Activated CD4-positive, alpha-beta T cell treated with anti-CD3 and anti-CD28 coated beads, Interleukin-2, amount 10 ng/mL, durations not matched to agents 7 days and 5 days (primary cell): ENCODE results near the gene TNIP3. TPM values are rescaled to one million over a fixed set of nuclear protein-coding genes. Genes with fewer than 3 reads are reported as not detected.
"Not testable (repeated sequence)": the region's sequence is repeated elsewhere in the genome, so short reads cannot be mapped to it uniquely, and the experiment has no call there.

Experiments used
- CTCF ChIA-PET: fragments of 350-600 bp; sonication (Branson Sonifier 250); formaldehyde crosslinking; loops from one replicate; lab custom pipeline; 2021; ENCODE audit warnings: antibody characterized with exemption; lab: Charles Lee
- POLR2A ChIA-PET: fragments of 350-600 bp; sonication (Branson Sonifier 250); formaldehyde crosslinking; loops from one replicate; lab custom pipeline; 2021; ENCODE audit warnings: antibody characterized with exemption; lab: Charles Lee
- DNase-seq: peaks from one replicate; pipeline ENCODE4 v3.0.0-alpha.2; 2020
- H3K27ac Mint-ChIP-seq: one replicate; pipeline ENCODE4 v1.8.0; 2021; ENCODE audit warnings: mild to moderate bottlenecking, moderate library complexity, mixed read lengths
- H3K27me3 Mint-ChIP-seq: one replicate; pipeline ENCODE4 v1.8.0; 2021; ENCODE audit warnings: mixed read lengths
- H3K36me3 Mint-ChIP-seq: one replicate; pipeline ENCODE4 v1.8.0; 2021; ENCODE audit warnings: low read depth, mixed read lengths
- H3K4me1 Mint-ChIP-seq: one replicate; pipeline ENCODE4 v1.8.0; 2021; ENCODE audit warnings: mixed read lengths
- H3K4me3 Mint-ChIP-seq: one replicate; pipeline ENCODE4 v1.8.0; 2021; ENCODE audit warnings: mild to moderate bottlenecking, moderate library complexity, mixed read lengths
- H3K9me3 Mint-ChIP-seq: one replicate; pipeline ENCODE4 v1.8.0; 2021; ENCODE audit warnings: mixed read lengths
- total RNA-seq, 2 experiments: library from RNA; stranded (reverse); gene quantifications; one replicate each; pipeline ENCODE4 v1.2.3, GENCODE V29; 2021

The TNIP3 gene
- total RNA-seq, 2 experiments from 2014 or later: 0.74 to 0.75 TPM

GRCh38 chr4:121171477-121171876 lies 7.4 kb upstream of the TNIP3 start:
- POLR2A ChIA-PET, CTCF ChIA-PET: not testable (repeated sequence)

GRCh38 chr4:121168446-121169281 lies 4.5 kb upstream of the TNIP3 start:
- ChIA-PET CTCF (interaction anchor here (1.5 to 2.1 kb wide), 2 partner anchors 11 to 49 kb away, joined by 3 to 9 read pairs; no protein-coding TSS in a partner anchor), POLR2A (interaction anchor here (0.7 kb wide), 1 partner anchor 1901 kb away, joined by 4 read pairs; no protein-coding TSS in a partner anchor)
- Mint-ChIP-seq H3K4me3 (no peak overlapping the region), H3K27me3 (no peaks in the 10 kb centered on the region), H3K27ac (no peak overlapping the region), H3K36me3 (peaks cover 9% of the 10 kb centered on the region), H3K9me3 (peaks cover 12% of the 10 kb centered on the region), H3K4me1 (peaks cover 28% of the 10 kb centered on the region)
- DNase-seq: no peak

More at GRCh38 chr4:121171477-121171876, 7.4 kb upstream of the TNIP3 start:
- DNase-seq, H3K9me3 Mint-ChIP-seq, H3K27ac Mint-ChIP-seq, H3K27me3 Mint-ChIP-seq, H3K36me3 Mint-ChIP-seq, H3K4me3 Mint-ChIP-seq: not testable (repeated sequence)
- peaks cover 18% of the 10 kb centered on the region for H3K4me1 Mint-ChIP-seq

GRCh38 chr4:121166976-121167375 lies 2.9 kb upstream of the TNIP3 start:
- CTCF ChIA-PET: interaction anchor here (1.0 to 2.4 kb wide), 9 partner anchors 9 to 61 kb away, joined by 3 to 9 read pairs (median 3); no protein-coding TSS in a partner anchor
- Mint-ChIP-seq H3K4me1 (peaks cover 27% of the 10 kb centered on the region), H3K27ac (no peak overlapping the region), H3K36me3 (peaks cover 9% of the 10 kb centered on the region), H3K4me3 (no peak overlapping the region), H3K27me3 (peaks cover 1% of the 10 kb centered on the region), H3K9me3 (peaks cover 10% of the 10 kb centered on the region)
- POLR2A ChIA-PET: no interaction called here
- no peak for DNase-seq

- DNase-seq: no peak
- ChIA-PET CTCF (interaction anchor here (0.8 to 2.4 kb wide), 4 partner anchors 8 to 14 kb away, joined by 3 to 6 read pairs (median 4); no protein-coding TSS in a partner anchor), POLR2A (no interaction called here)
Measured at GRCh38 chr4:121165206-121165605, 1.1 kb upstream of the TNIP3 start.

DNA sequence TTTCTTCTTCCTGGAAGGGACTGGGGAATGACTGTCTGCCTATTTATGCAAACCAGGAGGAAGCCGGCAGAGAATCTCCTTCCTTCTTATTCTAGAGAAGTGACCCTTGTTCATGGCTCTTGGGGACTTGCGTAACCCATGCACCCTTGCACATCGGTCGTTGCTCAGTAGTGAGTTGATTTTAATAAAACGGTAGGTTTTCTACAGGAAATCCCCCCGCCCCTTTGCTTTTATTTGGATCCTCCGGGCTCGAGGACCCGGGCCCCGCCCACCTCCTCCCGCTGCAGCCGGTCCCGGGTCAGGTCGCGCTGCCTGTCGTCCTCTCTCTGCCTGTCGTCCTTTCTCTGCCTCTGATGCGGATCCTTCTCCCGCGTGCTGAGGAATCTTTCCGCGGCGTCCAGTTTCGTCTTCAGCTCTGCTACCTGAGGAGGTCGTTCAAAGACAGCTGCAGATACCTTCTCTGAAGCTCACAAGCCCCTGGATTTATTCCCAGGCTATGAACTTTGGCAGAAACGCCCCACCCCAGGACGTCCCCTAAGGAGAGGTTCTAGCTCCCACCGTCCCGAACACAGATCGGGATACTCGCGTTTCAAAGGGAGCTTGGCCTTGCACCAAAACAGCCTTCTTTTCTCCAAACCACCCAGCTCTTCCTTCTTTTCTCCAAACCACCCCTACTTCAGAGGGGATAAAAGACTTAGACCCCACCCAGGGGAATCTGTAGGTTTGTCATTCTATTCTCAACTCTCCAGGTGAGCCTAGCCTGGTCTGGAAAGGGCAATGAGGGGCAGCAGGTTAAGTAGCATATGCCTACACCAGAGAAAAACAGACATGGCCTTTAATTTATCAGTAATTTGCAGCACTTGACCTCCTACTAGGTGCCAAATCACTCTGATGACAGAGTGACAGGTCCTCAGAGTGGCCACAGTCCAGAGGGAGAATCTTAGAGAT lies 7.0 kb downstream of the TNIP3 start:
- Mint-ChIP-seq H3K27me3 (peaks cover 25% of the 10 kb centered on the region), H3K36me3 (peaks cover 12% of the 10 kb centered on the region), H3K4me1 (peaks cover 48% of the 10 kb centered on the region), H3K4me3 (peak overlapping the region; percentile 82), H3K9me3 (no peaks in the 10 kb centered on the region), H3K27ac (peak overlapping the region; percentile 85)
- ChIA-PET CTCF (interaction anchor here (0.7 to 1.9 kb wide), 4 partner anchors 11 to 35 kb away, joined by 3 to 9 read pairs (median 4); no protein-coding TSS in a partner anchor), POLR2A (no interaction called here)
- DNase-seq: peak; percentile 13

More at GRCh38 chr4:121165206-121165605, 1.1 kb upstream of the TNIP3 start:
- H3K27ac Mint-ChIP-seq: no peak overlapping the region
- peaks cover 3% of the 10 kb centered on the region for H3K27me3 Mint-ChIP-seq
- H3K4me1 Mint-ChIP-seq: peaks cover 21% of the 10 kb centered on the region
- H3K9me3 Mint-ChIP-seq: peaks cover 9% of the 10 kb centered on the region
- H3K4me3 Mint-ChIP-seq: no peak overlapping the region
- peaks cover 9% of the 10 kb centered on the region for H3K36me3 Mint-ChIP-seq

DNA sequence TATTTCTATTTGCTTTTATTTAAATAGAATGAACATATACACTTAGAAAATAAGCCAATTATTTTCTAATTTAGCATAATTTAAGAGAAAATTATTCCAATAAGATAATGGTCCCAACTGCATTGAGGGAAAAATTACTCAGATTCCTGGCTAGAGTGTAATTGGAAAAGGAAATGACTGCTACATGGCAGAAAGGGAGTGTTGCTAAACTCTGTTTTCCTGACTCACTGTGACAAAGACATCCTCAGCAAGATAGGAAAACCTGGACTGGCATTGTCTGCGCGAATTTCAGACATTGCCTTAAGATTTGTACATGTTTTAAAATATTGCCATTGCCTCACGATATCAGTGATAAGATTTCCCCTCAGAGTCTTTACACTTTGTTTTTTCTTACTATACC lies 8.2 kb downstream of the TNIP3 start:
- Mint-ChIP-seq H3K9me3 (peaks cover 2% of the 10 kb centered on the region), H3K27me3 (peaks cover 24% of the 10 kb centered on the region), H3K4me1 (peaks cover 55% of the 10 kb centered on the region), H3K4me3 (peak overlapping the region; percentile 44), H3K27ac (no peak overlapping the region), H3K36me3 (peaks cover 18% of the 10 kb centered on the region)
- ChIA-PET POLR2A (no interaction called here), CTCF (interaction anchor here (0.6 to 1.6 kb wide), 3 partner anchors 9 to 517 kb away, joined by 3 to 4 read pairs (median 3); no protein-coding TSS in a partner anchor)
- DNase-seq: no peak

DNA sequence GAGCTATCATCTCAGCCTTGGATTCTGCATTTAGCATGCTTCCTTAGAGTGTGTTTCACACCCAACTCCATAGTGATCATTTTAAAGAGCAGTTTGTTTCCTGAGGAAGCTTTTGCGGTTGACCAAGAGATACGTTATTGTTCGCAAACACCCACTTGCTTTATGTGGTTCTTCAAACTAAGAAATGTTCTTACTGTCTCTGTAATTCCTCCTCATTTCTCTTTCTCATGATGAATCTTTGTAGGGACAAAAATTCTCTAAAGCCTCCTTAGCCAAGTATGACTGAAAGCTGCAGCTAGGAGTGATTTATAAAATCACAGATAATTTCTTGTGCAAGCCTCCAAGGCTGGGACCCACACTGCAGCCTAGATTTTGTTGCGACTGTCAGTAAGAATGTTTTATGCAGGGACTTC lies 10.0 kb downstream of the TNIP3 start:
- peak; percentile 59 for DNase-seq
- H3K27me3 Mint-ChIP-seq: peaks cover 18% of the 10 kb centered on the region
- peak overlapping the region; percentile 53 for H3K4me3 Mint-ChIP-seq
- ChIA-PET POLR2A (no interaction called here), CTCF (interaction anchor here (0.6 to 1.2 kb wide), 4 partner anchors 8 to 650 kb away, joined by 3 to 4 read pairs (median 3); no protein-coding TSS in a partner anchor)
- H3K4me1 Mint-ChIP-seq: peaks cover 61% of the 10 kb centered on the region
- peaks cover 18% of the 10 kb centered on the region for H3K36me3 Mint-ChIP-seq
- H3K27ac Mint-ChIP-seq: peak overlapping the region; percentile 78
- peaks cover 2% of the 10 kb centered on the region for H3K9me3 Mint-ChIP-seq

DNA sequence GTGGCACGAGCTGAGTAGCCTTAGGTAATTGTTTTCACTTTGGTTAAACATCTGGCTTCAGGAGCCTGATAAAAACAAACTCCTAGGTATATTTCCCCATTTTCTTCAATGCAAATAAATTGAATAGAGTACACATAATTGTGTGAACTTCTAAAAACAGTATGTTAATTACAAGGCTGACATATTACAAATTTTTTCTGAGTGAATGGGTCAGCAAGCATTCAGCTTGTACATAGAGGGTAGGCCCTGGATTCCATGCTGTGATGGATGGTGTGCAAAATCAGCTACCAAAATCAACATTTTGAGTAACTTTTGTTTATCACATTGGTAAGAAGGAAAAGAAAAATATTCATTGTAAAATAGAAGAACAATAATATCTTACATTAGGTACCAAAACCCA lies 12.2 kb downstream of the TNIP3 start:
- no peak overlapping the region for H3K4me3 Mint-ChIP-seq
- POLR2A ChIA-PET: no interaction called here
- H3K4me1 Mint-ChIP-seq: peaks cover 54% of the 10 kb centered on the region
- no peak overlapping the region for H3K27ac Mint-ChIP-seq
- CTCF ChIA-PET: interaction anchor here (1.2 to 2.5 kb wide), 4 partner anchors 8 to 156 kb away, joined by 3 to 6 read pairs (median 4); no protein-coding TSS in a partner anchor
- H3K36me3 Mint-ChIP-seq: peaks cover 10% of the 10 kb centered on the region
- no peak for DNase-seq
- H3K9me3 Mint-ChIP-seq: peaks cover 5% of the 10 kb centered on the region
- peaks cover 8% of the 10 kb centered on the region for H3K27me3 Mint-ChIP-seq

DNA sequence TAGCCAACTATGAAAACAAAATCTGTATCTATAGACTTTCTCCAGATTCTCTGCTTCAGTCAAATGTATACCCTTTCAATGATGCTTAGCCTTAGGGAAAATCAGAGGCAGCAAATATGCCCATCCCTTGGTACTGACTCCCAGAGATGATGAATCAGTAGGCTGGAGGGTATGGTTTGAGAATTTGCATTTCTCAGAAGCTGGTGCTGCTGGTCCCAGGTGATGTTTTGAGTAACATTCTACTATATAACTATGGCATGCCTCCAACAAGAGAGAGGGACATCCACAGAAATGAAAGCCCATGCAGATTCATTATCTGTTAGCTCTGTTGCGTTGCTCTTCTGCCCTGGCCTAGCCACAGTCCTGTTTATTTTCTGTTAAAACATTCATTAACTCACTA lies 13.6 kb downstream of the TNIP3 start:
- peaks cover 45% of the 10 kb centered on the region for H3K4me1 Mint-ChIP-seq
- ChIA-PET CTCF (interaction anchor here (1.8 to 2.5 kb wide), 2 partner anchors 8 to 16 kb away, joined by 5 to 6 read pairs; no protein-coding TSS in a partner anchor), POLR2A (no interaction called here)
- H3K27me3 Mint-ChIP-seq: peaks cover 3% of the 10 kb centered on the region
- H3K36me3 Mint-ChIP-seq: peaks cover 10% of the 10 kb centered on the region
- no peak overlapping the region for H3K4me3 Mint-ChIP-seq
- H3K9me3 Mint-ChIP-seq: peaks cover 5% of the 10 kb centered on the region
- no peak for DNase-seq
- no peak overlapping the region for H3K27ac Mint-ChIP-seq

DNA sequence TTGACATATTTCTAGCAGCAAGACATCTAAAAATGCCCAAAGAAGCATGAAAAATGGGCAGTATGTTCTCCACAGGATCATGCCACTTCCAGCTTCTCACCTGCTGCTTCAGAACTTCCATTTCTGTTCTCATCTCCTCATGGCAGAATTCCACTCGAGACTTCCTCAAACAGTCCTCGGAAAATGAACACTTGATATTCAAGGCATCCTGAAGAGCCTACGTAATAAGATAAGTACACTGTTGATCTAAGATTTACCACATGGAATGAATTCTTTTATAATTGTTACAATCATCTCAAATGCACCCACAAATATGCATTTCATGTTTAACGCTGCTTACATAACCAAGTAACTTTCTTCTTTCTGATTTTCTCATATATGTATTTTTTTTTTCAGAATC lies 14.1 kb downstream of the TNIP3 start:
- Mint-ChIP-seq H3K9me3 (peaks cover 5% of the 10 kb centered on the region), H3K4me1 (peaks cover 40% of the 10 kb centered on the region), H3K27ac (peak overlapping the region; percentile 58), H3K36me3 (peaks cover 10% of the 10 kb centered on the region), H3K4me3 (no peak overlapping the region), H3K27me3 (peaks cover 3% of the 10 kb centered on the region)
- DNase-seq: no peak
- ChIA-PET POLR2A (no interaction called here), CTCF (interaction anchor here (0.9 to 1.8 kb wide), 2 partner anchors 8 to 41 kb away, joined by 3 to 5 read pairs; no protein-coding TSS in a partner anchor)

DNA sequence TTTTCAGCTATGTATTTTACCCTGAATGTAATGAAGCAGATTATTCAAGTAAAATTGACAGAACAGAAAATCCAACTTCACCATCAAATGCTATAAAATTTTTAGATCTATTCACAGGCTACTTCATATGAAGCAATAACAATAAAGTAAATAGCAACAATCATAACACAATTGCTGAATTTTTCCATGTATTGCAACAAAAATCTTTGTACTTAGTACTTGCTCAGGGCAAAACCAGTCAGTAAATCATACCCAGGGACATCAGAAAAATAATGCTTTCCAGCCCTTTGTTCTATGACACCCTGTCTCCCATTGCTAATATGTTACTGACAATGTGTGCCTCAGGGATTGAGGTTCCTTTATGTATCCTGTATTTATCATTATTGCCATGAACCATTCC lies 15.5 kb downstream of the TNIP3 start:
- Mint-ChIP-seq H3K9me3 (peaks cover 5% of the 10 kb centered on the region), H3K27me3 (peaks cover 3% of the 10 kb centered on the region), H3K4me1 (peaks cover 28% of the 10 kb centered on the region), H3K36me3 (peaks cover 6% of the 10 kb centered on the region), H3K4me3 (no peak overlapping the region), H3K27ac (no peak overlapping the region)
- ChIA-PET CTCF (no interaction called here), POLR2A (interaction anchor here (0.7 kb wide), 1 partner anchor 291 kb away, joined by 4 read pairs; no protein-coding TSS in a partner anchor)
- no peak for DNase-seq

DNA sequence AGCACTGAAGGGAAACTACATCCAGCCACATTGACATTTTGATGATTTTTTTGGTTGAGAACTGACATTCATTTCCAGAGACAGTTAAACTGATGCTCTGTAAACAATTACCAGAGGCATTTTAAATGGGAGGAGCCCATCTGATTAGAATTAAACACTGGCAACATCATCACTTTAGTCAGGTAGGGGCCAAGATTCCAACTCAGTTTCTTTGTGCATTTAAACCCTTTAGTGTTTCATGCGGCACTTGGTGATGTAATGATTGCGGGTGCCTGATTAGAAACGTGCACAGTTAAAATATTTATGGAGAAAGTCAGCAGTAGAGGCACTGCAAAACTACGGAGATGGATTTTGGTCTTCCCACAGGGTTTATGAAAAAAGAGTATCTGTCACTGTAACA lies 16.1 kb downstream of the TNIP3 start:
- Mint-ChIP-seq H3K4me3 (no peak overlapping the region), H3K4me1 (peaks cover 22% of the 10 kb centered on the region), H3K27me3 (peaks cover 3% of the 10 kb centered on the region), H3K36me3 (peaks cover 6% of the 10 kb centered on the region), H3K27ac (no peak overlapping the region), H3K9me3 (peaks cover 5% of the 10 kb centered on the region)
- CTCF ChIA-PET: interaction anchor here (1.5 kb wide), 1 partner anchor 13 kb away, joined by 5 read pairs; no protein-coding TSS in a partner anchor
- no peak for DNase-seq
- POLR2A ChIA-PET: interaction anchor here (0.7 kb wide), 1 partner anchor 290 kb away, joined by 4 read pairs; no protein-coding TSS in a partner anchor
